Duodenal mucosa (tissue), 2 donors: ENCODE data around the gene PSMB3.
A peak's percentile ranks its signal among the peaks of the same experiment; 100 is the strongest.

ENCODE experiments used
- H3K27ac ChIP-seq: one replicate; pipeline ENCODE4 v1.7.0; 2013; ENCODE audit warnings: low read depth, low read length
- H3K27me3 ChIP-seq, 2 donors: one replicate each; pipeline ENCODE4 v1.7.0; 2013; ENCODE audit warnings: low read length in 2 of 2, control low read depth in 1 of 2; ENCODE audit not compliant: insufficient read depth in 2 of 2, control insufficient read depth in 1 of 2
- H3K36me3 ChIP-seq, 2 donors: one replicate each; pipeline ENCODE4 v1.7.0; 2013; ENCODE audit warnings: low read length in 2 of 2, control low read depth in 1 of 2; ENCODE audit not compliant: insufficient read depth in 2 of 2, control insufficient read depth in 1 of 2
- H3K4me1 ChIP-seq, 2 donors: one replicate each; pipeline ENCODE4 v1.7.0; 2013; ENCODE audit warnings: low read length in 2 of 2, control low read depth in 1 of 2; ENCODE audit not compliant: insufficient read depth in 2 of 2, control insufficient read depth in 1 of 2
- H3K4me3 ChIP-seq, 2 donors: one replicate each; pipeline ENCODE4 v1.7.0; 2013; ENCODE audit warnings: low read length in 2 of 2, low read depth in 1 of 2
- H3K9ac ChIP-seq, 2 donors: one replicate each; pipeline ENCODE4 v1.7.0; 2013; ENCODE audit warnings: low read length in 2 of 2, low read depth in 1 of 2
- H3K9me3 ChIP-seq, 2 donors: one replicate each; pipeline ENCODE4 v1.7.0; 2013; ENCODE audit warnings: low read length in 2 of 2, control low read depth in 1 of 2; ENCODE audit not compliant: control insufficient read depth in 1 of 2

Gene PSMB3

DNA sequence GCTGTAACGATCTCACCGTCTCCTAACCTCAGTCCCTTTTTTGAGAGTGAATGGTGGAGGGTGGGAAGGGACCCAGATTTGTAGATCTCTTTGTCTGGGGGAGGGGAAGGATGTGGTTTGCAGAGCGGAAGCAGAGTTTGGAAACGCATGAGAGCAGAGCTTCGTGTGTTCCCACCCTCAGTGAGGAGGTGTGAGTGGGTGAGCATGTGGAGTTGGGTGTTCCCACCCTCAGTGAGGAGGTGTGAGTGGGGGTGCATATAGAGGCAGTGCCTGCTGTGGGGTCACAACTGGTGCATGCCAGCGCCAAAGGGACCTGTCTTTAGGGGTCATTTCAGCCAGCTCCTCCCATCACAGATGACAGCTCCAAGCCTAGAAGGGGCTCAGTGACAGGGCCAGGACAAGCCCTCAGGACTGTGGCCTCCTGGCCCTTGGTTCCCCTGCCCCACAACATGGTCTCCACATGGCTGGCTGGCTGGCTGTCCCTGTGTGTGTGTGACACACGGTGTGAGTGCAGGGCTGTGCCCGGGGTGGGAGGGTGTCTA is 24.2 kb upstream of the PSMB3 start:
- Histone ChIP-seq H3K4me1 (peaks cover 64 to 75% of the 10 kb centered on the region in 2 donors), H3K4me3 (peak overlapping the region in 1 of 2 donors; percentile 21), H3K36me3 (peaks cover 4 to 5% of the 10 kb centered on the region in 2 donors), H3K27me3 (no peaks in the 10 kb centered on the region), H3K9me3 (no peaks in the 10 kb centered on the region), H3K9ac (peak overlapping the region in 1 of 2 donors; percentile 43), H3K27ac (no peak overlapping the region)

DNA sequence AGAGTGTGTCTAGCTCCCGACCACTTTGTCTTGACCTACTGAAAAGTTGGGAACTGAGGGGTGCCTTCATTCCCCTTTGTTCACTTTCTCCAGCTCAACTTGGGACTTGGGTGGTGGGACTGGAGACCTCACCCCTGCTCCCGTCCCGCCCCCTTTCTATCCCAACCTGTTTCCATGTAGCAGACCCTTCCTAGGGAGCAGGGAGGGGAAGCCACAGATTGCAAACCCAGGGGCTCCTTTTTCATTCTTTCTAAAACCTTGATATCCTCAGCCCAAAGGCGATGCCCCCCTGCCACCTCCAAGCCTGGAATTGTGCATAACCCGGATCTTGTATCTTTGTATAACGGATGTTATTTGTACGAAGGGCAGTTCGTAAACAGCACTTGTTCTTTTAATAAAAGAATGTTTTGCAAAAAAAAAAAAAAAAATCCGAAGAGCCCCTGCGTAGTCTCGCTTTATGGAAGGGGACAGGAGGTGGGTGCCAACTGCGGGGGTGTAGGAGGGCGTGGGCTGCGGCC is 23.1 kb upstream of the PSMB3 start:
- Histone ChIP-seq H3K4me1 (peaks cover 70 to 81% of the 10 kb centered on the region in 2 donors), H3K4me3 (peak overlapping the region; percentile 73 to 79), H3K9me3 (no peaks in the 10 kb centered on the region), H3K9ac (peak overlapping the region; percentile 76 to 79), H3K27me3 (no peaks in the 10 kb centered on the region), H3K27ac (peak overlapping the region; percentile 76), H3K36me3 (peaks cover 5 to 15% of the 10 kb centered on the region in 2 donors)

DNA sequence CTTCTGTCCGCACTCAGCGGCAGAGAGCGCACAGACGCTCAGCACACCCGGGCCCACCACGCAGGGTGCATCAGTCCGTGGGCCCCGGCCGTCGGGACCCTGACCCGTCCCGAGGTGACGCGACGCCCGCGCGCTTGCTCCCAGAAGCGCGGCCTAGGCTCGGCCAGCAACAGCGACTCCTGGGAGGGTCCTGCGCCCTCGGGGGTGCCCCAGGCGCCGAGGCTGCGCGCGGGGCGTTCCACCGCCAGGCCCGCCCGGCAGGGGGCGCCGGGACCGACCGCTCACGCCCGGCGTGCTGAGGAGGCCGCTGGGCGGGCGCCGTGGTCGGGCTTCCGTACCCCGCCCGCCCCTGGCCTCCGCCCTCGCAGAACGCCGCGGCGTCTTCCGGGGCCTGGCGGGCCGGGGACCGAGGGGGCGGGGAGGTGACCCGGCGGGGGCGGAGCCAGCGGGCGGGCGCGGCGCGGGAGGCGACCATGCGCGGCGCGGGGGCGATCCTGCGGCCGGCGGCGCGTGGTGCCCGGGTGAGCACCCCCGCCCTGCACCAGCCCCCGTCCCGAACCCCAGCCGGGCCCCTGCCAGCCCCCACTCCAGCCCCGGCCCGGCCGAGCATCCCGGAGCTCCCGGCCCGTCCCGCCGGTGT is 22.5 kb upstream of the PSMB3 start, which contains the start of gene CISD3:
CISD3 (plus strand) TSS at position 456 of the 640 bp plus-strand sequence; CDS start at position 474, 18 bp downstream.
- Histone ChIP-seq H3K27ac (peak within 1 kb of the TSS; percentile 92), H3K27me3 (no peaks in the 10 kb centered on the region), H3K4me1 (peaks cover 67 to 77% of the 10 kb centered on the region in 2 donors), H3K36me3 (peaks cover 3 to 17% of the 10 kb centered on the region in 2 donors), H3K9ac (peak within 1 kb of the TSS; percentile 99), H3K9me3 (no peaks in the 10 kb centered on the region), H3K4me3 (peak within 1 kb of the TSS; percentile 97 to 98)

DNA sequence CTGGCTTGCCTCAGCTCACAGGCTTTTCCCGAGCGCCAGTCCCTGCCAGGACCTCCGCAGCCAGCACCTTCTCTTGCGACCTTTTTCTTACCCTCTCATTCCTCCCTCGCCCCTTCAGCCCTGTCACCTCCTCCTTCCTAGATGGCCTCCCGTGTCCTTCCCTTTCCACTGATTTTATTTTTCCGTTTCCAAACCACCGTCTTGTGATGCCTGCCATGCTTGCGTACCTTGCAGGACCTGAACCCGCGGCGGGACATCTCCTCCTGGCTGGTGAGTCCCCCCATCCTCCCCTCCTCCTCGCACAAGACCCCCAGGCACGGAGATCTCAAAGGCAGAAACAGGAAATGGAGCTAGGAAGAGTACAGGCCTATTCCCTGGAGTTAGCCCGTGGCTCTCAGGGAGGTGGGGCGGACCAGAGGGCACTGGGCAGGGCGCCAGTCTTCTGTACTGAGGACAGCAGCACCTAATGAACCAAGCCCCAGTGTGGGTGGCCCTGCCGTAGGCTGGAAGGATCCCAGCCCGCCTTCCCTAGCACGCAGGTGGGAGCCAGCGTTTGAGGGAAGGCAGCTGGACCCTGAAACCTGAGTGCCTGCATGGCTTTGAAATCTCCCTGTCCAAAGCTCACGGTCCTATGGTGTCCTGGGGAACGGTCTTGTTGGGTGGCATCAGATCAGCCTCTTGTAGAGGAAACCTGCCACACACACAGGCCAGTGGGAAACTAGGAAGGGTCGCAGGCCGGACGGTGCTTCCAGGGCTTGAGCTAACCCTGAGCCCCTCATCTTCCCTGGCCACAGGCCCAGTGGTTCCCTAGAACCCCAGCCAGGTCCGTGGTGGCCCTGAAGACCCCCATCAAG is 21.8 kb upstream of the PSMB3 start:
- Histone ChIP-seq H3K27ac (peak overlapping the region; percentile 92), H3K27me3 (no peaks in the 10 kb centered on the region), H3K36me3 (peaks cover 2 to 17% of the 10 kb centered on the region in 2 donors), H3K4me1 (peaks cover 67 to 77% of the 10 kb centered on the region in 2 donors), H3K9ac (peak overlapping the region; percentile 99), H3K4me3 (peak overlapping the region; percentile 97 to 98), H3K9me3 (no peaks in the 10 kb centered on the region)

DNA sequence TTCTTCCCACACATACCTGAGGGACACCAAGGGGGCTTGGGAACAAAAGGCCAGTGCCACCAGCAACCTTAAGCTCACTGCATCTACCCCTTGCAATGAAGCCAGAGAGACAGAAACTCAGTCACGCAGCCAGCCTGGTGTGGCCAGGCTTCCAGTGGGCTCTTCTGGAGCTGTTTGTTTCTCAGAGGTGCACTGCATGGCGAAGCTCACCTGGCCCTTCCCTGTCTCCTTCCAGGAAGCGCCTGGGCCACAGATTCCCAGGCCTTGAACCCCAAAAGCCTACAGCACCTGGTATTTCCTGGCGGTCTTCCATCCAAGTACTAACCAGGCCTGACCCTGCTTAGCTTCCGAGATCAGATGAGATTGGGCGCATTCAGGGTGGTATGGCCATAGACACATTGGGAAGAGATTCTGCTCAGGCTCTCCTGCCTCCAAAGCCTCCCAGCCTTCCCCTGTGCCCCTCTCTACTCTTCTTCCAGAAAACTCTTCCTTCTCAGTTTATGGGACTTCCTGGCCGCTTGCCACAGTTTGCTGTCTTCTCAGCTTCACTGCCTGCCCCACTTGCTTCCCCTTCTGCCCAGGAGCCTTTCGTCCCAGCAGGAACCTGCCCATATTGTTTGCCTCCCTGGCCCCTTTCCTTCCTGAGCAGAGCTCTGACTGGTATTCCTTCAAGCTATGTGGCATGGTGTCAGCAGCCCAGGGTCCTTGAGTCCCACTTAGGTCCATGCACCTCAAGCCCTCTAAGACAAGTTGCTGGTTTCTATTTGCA is 20.8 kb upstream of the PSMB3 start:
- Histone ChIP-seq H3K9ac (peak overlapping the region; percentile 99), H3K4me3 (peak overlapping the region; percentile 97 to 98), H3K27me3 (no peaks in the 10 kb centered on the region), H3K9me3 (no peaks in the 10 kb centered on the region), H3K27ac (peak overlapping the region; percentile 92), H3K36me3 (peaks cover 3 to 17% of the 10 kb centered on the region in 2 donors), H3K4me1 (peaks cover 66 to 72% of the 10 kb centered on the region in 2 donors)

DNA sequence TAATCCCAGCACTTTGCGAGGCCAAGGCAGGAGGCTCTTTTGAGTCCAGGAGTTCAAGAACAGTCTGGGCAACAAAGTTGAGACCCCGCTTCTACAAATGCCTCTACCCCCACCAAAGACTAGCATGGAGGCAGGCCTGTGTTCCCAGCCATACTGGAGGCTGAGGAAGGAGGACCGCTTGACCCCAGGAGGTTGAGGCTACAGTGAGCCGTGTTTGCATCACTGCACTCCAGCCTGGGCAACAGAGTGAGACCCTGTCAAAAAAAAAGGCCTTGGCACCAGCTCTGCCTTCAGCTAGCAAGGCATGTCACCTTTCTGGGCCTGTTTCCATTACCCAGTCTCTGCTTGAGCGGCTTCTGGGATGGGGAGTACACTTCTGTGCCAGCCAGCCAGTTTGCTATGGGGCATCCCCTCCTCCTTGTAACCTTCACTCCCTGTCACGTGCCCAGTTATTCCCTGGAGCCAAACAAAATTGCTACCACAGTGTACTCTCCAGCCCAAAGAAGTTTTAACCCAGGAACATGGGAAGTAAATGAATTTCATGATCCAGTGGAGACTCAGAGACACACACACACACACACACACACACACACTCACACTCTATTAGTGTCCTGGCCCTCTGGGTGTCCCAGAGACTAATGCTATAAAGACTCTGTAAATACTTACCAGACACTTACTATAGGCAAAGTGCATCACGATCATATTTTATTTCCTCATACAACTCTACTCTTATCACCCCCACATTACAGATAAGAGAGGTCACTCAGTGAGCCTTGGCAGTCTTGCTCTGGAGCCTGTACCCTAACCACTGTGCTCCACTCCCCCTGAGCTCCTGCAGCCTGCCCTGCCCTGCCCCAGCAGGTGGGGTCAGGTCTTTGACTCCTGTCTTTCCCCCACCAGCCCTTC is 19.9 kb upstream of the PSMB3 start:
- Histone ChIP-seq H3K9ac (peak overlapping the region; percentile 99), H3K27me3 (no peaks in the 10 kb centered on the region), H3K27ac (peak overlapping the region; percentile 92), H3K9me3 (no peaks in the 10 kb centered on the region), H3K4me3 (peak overlapping the region; percentile 97 to 98), H3K36me3 (peaks cover 3 to 17% of the 10 kb centered on the region in 2 donors), H3K4me1 (peaks cover 62 to 67% of the 10 kb centered on the region in 2 donors)

DNA sequence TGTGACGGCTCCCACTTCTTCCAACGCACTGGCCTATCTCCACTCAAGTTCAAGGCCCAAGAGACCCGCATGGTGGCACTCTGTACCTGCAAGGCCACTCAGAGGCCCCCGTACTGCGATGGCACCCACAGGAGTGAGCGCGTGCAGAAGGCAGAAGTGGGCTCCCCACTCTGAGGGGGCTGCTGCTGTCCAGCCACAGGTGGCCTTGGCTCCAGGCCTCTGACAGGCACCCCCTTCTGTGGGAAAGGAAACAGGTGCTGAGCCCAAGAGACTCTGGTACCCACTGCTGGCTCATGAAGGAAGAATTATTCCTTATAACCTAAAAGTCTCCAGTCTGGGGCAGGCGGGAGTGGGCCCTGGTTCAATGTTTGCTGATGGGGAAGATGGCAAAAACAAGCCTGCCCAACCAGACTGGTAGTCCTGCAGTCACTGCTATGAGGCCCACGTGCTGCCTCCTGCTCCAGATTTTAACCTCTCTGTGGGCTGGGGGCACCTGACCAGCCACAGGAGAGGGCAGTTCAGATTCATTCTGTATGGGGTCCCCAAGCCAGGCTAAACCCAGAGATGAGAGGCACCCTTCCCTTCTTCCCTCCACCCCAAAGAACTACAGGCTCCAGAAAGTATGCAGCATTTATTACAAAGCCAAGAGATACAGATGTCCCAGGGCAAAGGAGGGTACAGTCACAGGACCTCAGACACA is 19.1 kb upstream of the PSMB3 start:
- Histone ChIP-seq H3K4me3 (no peak overlapping the region), H3K4me1 (peaks cover 61 to 65% of the 10 kb centered on the region in 2 donors), H3K27ac (no peak overlapping the region), H3K9ac (peak overlapping the region; percentile 20 to 99), H3K36me3 (peaks cover 3 to 17% of the 10 kb centered on the region in 2 donors), H3K9me3 (no peaks in the 10 kb centered on the region), H3K27me3 (no peaks in the 10 kb centered on the region)

DNA sequence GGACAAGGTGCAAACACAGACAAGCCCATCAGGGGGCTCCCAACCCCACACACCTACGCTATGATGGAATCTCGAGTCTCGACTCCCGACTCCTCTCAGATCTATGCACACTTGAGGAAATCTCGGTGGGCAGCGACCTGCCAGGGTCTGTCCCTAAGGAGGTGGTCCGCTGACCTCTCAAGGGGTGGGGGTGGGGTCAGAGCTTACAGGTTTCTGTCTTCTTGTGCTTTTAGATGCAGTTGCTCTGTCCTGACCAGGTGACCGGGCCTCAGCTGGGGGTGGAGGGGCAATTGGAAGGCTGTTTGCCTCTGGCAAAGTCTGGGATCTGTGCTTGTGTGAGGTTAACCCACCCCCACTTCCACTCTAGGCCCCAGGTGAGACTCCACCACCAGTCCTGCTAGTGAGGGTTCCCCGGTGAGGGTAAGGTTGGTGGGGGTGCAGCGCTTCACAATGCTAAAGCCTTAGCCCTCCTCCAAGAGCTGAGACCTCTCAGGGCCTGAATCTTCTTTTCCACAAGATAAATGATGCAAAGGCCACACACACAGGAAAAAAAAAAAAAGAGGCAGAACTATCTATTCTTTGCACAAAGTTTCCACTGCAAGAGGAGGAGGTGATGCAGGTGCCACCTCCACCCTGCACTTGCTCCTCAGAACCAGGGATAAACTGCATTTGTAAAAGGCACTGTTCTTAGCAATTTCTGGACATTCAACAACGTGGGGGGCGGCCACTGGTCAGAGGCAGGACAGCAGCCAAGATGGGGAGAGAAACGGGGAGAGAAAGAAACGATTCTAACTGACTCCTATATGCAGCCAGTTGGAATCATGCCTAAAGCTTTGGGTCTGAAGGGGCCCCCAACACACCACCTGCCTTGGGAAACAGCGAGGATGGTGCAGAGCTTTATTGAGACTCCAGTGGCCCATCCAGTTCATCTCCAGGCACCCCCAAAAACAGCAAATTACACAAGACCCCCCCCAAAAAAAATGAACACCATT is 18.3 kb upstream of the PSMB3 start:
- Histone ChIP-seq H3K9ac (peak overlapping the region in 1 of 2 donors; percentile 20), H3K27me3 (no peaks in the 10 kb centered on the region), H3K9me3 (no peaks in the 10 kb centered on the region), H3K36me3 (peaks cover 3 to 17% of the 10 kb centered on the region in 2 donors), H3K27ac (no peak overlapping the region), H3K4me1 (peaks cover 58 to 64% of the 10 kb centered on the region in 2 donors), H3K4me3 (no peak overlapping the region)
